WTC11 (cell line): ENCODE data around the gene ACOXL. TPM values are rescaled to one million over a fixed set of nuclear protein-coding genes. Genes with fewer than 3 reads are reported as not detected.

ENCODE experiments used
- ATAC-seq: fragments of 200-7000 bp; cut with Tn5 transposase; 2 replicates; pipeline ENCODE4 v1.10.0; 2021; ENCODE audit warnings: mild to moderate bottlenecking, moderate library complexity
- CTCF ChIA-PET: fragments of 300-600 bp; sonication (Branson Sonifier 250); formaldehyde crosslinking; loops from one replicate; lab custom pipeline; 2021; ENCODE audit warnings: antibody characterized with exemption; lab: Charles Lee
- POLR2A ChIA-PET: fragments of 350-600 bp; sonication (Branson Sonifier 250); formaldehyde crosslinking; loops from one replicate; lab custom pipeline; 2021; ENCODE audit warnings: antibody characterized with exemption; lab: Charles Lee
- DNase-seq: peaks from one replicate; pipeline ENCODE4 v3.0.0; 2021; ENCODE audit warnings: low spot score
- H3K27ac Mint-ChIP-seq: 2 replicates; pipeline ENCODE4 v1.8.0; 2021; ENCODE audit warnings: mixed read lengths
- H3K27me3 Mint-ChIP-seq: 2 replicates; pipeline ENCODE4 v1.8.0; 2021; ENCODE audit warnings: low read depth, mild to moderate bottlenecking, moderate library complexity, mixed read lengths
- H3K36me3 Mint-ChIP-seq: 2 replicates; pipeline ENCODE4 v1.8.0; 2021; ENCODE audit warnings: mixed read lengths
- H3K4me1 Mint-ChIP-seq: 2 replicates; pipeline ENCODE4 v1.8.0; 2022; ENCODE audit warnings: mixed read lengths
- H3K4me3 Mint-ChIP-seq: 2 replicates; pipeline ENCODE4 v1.8.0; 2021; ENCODE audit warnings: mild to moderate bottlenecking, moderate library complexity, mixed read lengths
- H3K9me3 Mint-ChIP-seq: 2 replicates; pipeline ENCODE4 v1.8.0; 2021; ENCODE audit warnings: mixed read lengths
- CREB1 ChIP-seq: sonication (generic); formaldehyde crosslinking; IDR thresholded peaks from 2 replicates; pipeline ENCODE4 v1.8.0; 2023; ENCODE audit warnings: mild to moderate bottlenecking, missing genetic modification reagents
- FOXP4 ChIP-seq: sonication (generic); formaldehyde crosslinking; IDR thresholded peaks from 2 replicates; pipeline ENCODE4 v1.8.0; 2022; ENCODE audit warnings: mild to moderate bottlenecking, missing genetic modification reagents
- JAZF1 ChIP-seq: fragments of 250-450 bp; sonication (Bioruptor Pico); IDR thresholded peaks from 2 replicates; pipeline ENCODE4 v1.9.0; 2021; ENCODE audit warnings: moderate library complexity, mild to moderate bottlenecking, inconsistent platforms
- NR1H2 ChIP-seq: sonication (generic); formaldehyde crosslinking; IDR thresholded peaks from 2 replicates; pipeline ENCODE4 v1.9.0; 2021; ENCODE audit warnings: mild to moderate bottlenecking, moderate library complexity, missing genetic modification reagents
- NR3C1 ChIP-seq: sonication (generic); formaldehyde crosslinking; conservative IDR thresholded peaks from 2 replicates; pipeline ENCODE4 v1.8.1; 2023; ENCODE audit warnings: low read depth, mild to moderate bottlenecking, missing genetic modification reagents
- OVOL2 ChIP-seq: fragments of 250-450 bp; sonication (Bioruptor Pico); IDR thresholded peaks from 2 replicates; pipeline ENCODE4 v1.9.0; 2021; ENCODE audit warnings: mild to moderate bottlenecking, borderline replicate concordance
- RELA ChIP-seq: sonication (generic); formaldehyde crosslinking; IDR thresholded peaks from 2 replicates; pipeline ENCODE4 v1.8.1; 2022; ENCODE audit warnings: missing genetic modification reagents, mild to moderate bottlenecking, borderline replicate concordance
- SMAD3 ChIP-seq: sonication (generic); formaldehyde crosslinking; IDR thresholded peaks from 2 replicates; pipeline ENCODE4 v1.8.0; 2022; ENCODE audit warnings: missing genetic modification reagents, mild to moderate bottlenecking, borderline replicate concordance
- SOX15 ChIP-seq: fragments of 250-450 bp; sonication (Bioruptor Pico); IDR thresholded peaks from 2 replicates; pipeline ENCODE4 v1.9.0; 2021; ENCODE audit warnings: mild to moderate bottlenecking
- TCF7 ChIP-seq: sonication (generic); formaldehyde crosslinking; IDR thresholded peaks from 2 replicates; pipeline ENCODE4 v1.8.0; 2022; ENCODE audit warnings: mild to moderate bottlenecking, low read depth, missing genetic modification reagents, moderate library complexity
- USF2 ChIP-seq: sonication (generic); formaldehyde crosslinking; IDR thresholded peaks from 2 replicates; pipeline ENCODE4 v1.8.1; 2023; ENCODE audit warnings: mild to moderate bottlenecking, missing genetic modification reagents, moderate library complexity
- ZNF138 ChIP-seq: sonication (generic); formaldehyde crosslinking; conservative IDR thresholded peaks from 2 replicates; pipeline ENCODE4 v1.8.1; 2022; ENCODE audit warnings: mild to moderate bottlenecking, moderate library complexity, missing genetic modification reagents
- ZNF671 ChIP-seq: fragments of 250-450 bp; sonication (Bioruptor Pico); IDR thresholded peaks from 2 replicates; pipeline ENCODE4 v1.8.0; 2021; ENCODE audit warnings: mild to moderate bottlenecking
- total RNA-seq: library from RNA; stranded (reverse); gene quantifications from 3 replicates; pipeline ENCODE4 v1.2.3, GENCODE V29; 2021
- TF ChIP-seq, protein P1 (sequence below): sonication (generic); formaldehyde crosslinking; IDR thresholded peaks from 2 replicates; pipeline ENCODE4 v1.8.0; 2023; ENCODE audit warnings: missing genetic modification reagents, mild to moderate bottlenecking, borderline replicate concordance
- TF ChIP-seq, protein P2 (sequence below): sonication (generic); formaldehyde crosslinking; IDR thresholded peaks from 2 replicates; pipeline ENCODE4 v1.8.1; 2022; ENCODE audit warnings: mild to moderate bottlenecking, moderate library complexity, missing genetic modification reagents

ACOXL gene
- total RNA-seq, 1 experiment from 2014 or later: 14.9 TPM

DNA sequence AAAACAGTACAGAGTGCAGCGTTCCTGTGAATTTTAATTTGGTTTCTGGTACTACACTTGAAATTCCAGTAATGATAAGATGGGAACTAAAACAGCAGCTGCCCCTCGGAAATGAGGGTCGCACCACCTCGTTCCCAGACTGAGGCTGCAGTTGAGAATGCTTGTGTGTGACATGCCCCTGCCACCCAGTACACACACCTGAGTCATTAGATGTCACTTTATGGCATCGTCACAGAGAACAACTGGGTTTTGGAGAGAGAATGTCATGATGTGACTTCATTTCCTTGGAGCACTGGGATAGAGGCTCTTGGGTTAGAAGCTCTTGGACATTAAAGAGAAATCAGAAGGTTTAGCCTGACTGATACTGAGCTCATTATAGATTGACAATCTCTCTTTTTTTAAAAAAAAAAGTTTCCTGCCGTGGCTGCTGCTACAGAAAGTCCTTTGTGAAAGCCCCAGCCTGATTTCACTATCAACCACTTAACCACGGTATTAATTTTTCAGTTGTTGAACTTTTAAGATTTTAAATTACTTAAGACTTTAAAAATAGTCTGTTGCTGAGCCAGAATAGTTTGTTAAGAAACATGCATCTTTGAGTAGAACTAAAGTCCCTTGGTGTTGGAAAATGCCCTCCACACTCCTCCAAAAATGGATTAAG lies 412.9 kb downstream of the ACOXL start (continued):
- no peak for TF ChIP-seq USF2 (CRISPR knock-in tag)

- Mint-ChIP-seq H3K27me3 (no peaks in the 10 kb centered on the region), H3K9me3 (peaks cover 1% of the 10 kb centered on the region; the same call in 1 of the 2 replicates), H3K4me3 (no peak overlapping the region), H3K27ac (no peak overlapping the region), H3K36me3 (peaks cover 6% of the 10 kb centered on the region), H3K4me1 (peaks cover 8% of the 10 kb centered on the region)
- ATAC-seq (no peak), DNase-seq (no peak)
- CTCF ChIA-PET: no interaction called here
- POLR2A ChIA-PET: no interaction called here
- TF ChIP-seq SMAD3 (CRISPR knock-in tag) (no peak), FOXP4 (CRISPR knock-in tag) (no peak), ZNF138 (CRISPR knock-in tag) (no peak), SOX15 (CRISPR knock-in tag) (no peak), OVOL2 (CRISPR knock-in tag) (no peak), NR1H2 (CRISPR knock-in tag) (no peak), TCF7 (CRISPR knock-in tag) (no peak), CREB1 (CRISPR knock-in tag) (no peak), NR3C1 (CRISPR knock-in tag) (no peak), JAZF1 (no peak), ZNF671 (CRISPR knock-in tag) (no peak), RELA (CRISPR knock-in tag) (no peak)
- TF ChIP-seq, protein P1, sequence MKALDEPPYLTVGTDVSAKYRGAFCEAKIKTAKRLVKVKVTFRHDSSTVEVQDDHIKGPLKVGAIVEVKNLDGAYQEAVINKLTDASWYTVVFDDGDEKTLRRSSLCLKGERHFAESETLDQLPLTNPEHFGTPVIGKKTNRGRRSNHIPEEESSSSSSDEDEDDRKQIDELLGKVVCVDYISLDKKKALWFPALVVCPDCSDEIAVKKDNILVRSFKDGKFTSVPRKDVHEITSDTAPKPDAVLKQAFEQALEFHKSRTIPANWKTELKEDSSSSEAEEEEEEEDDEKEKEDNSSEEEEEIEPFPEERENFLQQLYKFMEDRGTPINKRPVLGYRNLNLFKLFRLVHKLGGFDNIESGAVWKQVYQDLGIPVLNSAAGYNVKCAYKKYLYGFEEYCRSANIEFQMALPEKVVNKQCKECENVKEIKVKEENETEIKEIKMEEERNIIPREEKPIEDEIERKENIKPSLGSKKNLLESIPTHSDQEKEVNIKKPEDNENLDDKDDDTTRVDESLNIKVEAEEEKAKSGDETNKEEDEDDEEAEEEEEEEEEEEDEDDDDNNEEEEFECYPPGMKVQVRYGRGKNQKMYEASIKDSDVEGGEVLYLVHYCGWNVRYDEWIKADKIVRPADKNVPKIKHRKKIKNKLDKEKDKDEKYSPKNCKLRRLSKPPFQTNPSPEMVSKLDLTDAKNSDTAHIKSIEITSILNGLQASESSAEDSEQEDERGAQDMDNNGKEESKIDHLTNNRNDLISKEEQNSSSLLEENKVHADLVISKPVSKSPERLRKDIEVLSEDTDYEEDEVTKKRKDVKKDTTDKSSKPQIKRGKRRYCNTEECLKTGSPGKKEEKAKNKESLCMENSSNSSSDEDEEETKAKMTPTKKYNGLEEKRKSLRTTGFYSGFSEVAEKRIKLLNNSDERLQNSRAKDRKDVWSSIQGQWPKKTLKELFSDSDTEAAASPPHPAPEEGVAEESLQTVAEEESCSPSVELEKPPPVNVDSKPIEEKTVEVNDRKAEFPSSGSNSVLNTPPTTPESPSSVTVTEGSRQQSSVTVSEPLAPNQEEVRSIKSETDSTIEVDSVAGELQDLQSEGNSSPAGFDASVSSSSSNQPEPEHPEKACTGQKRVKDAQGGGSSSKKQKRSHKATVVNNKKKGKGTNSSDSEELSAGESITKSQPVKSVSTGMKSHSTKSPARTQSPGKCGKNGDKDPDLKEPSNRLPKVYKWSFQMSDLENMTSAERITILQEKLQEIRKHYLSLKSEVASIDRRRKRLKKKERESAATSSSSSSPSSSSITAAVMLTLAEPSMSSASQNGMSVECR (CRISPR knock-in tag): no peak
- TF ChIP-seq, protein P2, sequence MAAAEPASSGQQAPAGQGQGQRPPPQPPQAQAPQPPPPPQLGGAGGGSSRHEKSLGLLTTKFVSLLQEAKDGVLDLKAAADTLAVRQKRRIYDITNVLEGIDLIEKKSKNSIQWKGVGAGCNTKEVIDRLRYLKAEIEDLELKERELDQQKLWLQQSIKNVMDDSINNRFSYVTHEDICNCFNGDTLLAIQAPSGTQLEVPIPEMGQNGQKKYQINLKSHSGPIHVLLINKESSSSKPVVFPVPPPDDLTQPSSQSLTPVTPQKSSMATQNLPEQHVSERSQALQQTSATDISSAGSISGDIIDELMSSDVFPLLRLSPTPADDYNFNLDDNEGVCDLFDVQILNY (CRISPR knock-in tag): no peak
These were observed 413.6 kb downstream of the ACOXL start for GRCh38 chr2:111145951-111146350.
